Neural progenitor cell (in vitro differentiated cells): ENCODE measurements around the gene DCP1B.

Experiments
- EZH2 ChIP-seq: fragments of 200-600 bp; sonication (generic); IDR thresholded peaks from 2 replicates; pipeline ENCODE4 v1.6.1; 2017; ENCODE audit warnings: antibody characterized with exemption, mild to moderate bottlenecking, moderate library complexity
- EZH2phosphoT487 ChIP-seq: fragments of 200-600 bp; sonication (generic); IDR thresholded peaks from 2 replicates; pipeline ENCODE4 v1.6.1; 2017; ENCODE audit warnings: antibody characterized with exemption
- TF ChIP-seq, protein P1 (sequence below): fragments of 200-600 bp; sonication (generic); IDR thresholded peaks from 2 replicates; pipeline ENCODE4 v1.5.1; 2017; ENCODE audit warnings: antibody characterized with exemption, mild to moderate bottlenecking

DNA sequence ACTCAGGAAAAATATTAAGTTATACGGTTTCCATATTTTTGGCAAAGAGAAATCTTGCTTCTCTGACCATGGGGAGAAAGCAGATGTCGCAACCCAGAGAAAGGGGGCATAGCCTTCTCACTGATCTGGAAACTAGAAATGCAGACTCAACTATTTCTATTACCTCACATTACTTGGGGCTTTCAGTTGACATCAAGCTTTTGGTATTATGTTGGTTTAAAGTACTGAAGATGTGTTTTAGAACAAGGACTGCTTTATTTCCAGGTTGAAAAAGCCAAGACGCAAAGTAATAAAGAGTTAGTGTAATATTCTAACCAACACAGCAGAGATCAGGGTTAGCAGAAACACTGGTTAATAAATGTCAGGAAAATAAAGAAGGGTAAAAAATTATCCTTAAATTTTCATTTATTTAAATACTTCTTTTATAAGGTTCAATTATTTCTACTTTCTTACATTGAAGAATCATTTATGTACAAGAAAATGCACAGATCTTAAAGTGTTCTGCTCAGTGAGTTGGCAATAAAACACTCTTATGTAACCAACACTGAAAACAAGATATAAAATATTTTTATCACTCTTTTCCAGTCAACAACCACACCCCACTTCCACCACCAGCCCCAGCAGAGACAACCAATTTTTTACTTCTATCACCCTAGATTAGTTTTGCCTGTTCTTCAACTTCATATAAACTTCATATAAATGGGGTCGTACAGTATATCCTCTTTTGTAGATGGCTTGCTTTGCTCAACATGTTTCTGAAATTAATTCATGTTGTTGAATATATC, 26.0 kb downstream of the DCP1B start:
- TF ChIP-seq, protein P1, sequence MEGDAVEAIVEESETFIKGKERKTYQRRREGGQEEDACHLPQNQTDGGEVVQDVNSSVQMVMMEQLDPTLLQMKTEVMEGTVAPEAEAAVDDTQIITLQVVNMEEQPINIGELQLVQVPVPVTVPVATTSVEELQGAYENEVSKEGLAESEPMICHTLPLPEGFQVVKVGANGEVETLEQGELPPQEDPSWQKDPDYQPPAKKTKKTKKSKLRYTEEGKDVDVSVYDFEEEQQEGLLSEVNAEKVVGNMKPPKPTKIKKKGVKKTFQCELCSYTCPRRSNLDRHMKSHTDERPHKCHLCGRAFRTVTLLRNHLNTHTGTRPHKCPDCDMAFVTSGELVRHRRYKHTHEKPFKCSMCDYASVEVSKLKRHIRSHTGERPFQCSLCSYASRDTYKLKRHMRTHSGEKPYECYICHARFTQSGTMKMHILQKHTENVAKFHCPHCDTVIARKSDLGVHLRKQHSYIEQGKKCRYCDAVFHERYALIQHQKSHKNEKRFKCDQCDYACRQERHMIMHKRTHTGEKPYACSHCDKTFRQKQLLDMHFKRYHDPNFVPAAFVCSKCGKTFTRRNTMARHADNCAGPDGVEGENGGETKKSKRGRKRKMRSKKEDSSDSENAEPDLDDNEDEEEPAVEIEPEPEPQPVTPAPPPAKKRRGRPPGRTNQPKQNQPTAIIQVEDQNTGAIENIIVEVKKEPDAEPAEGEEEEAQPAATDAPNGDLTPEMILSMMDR, result no peak
- TF ChIP-seq EZH2phosphoT487, result no peak
- no peak for TF ChIP-seq EZH2
